Panc1 (cell line): Measurements from ENCODE around the gene PRDX5. TPM values are rescaled to one million over a fixed set of nuclear protein-coding genes. Genes with fewer than 3 reads are reported as not detected.
A peak's percentile ranks its signal among the peaks of the same experiment; 100 is the strongest.
"Not testable (repeated sequence)": the region's sequence is repeated elsewhere in the genome, so short reads cannot be mapped to it uniquely, and the experiment has no call there.

Experiments used
- ATAC-seq: fragments of 200-7000 bp; cut with Tn5 transposase; 2 replicates; pipeline ENCODE4 v1.9.1; 2020; ENCODE audit warnings: mild to moderate bottlenecking, moderate library complexity
- BruUV-seq: library from RNA; stranded (reverse); fragments of 400-500 nt; replicated peaks from 2 replicates; lab custom pipeline; 2021; lab: Mats Ljungman, UMichigan
- CTCF ChIA-PET: fragments of 300-600 bp; sonication (Branson Sonifier 250); formaldehyde crosslinking; loops from one replicate; lab custom pipeline; 2022; ENCODE audit warnings: antibody characterized with exemption; lab: Charles Lee
- POLR2A ChIA-PET: fragments of 300-600 bp; sonication (Branson Sonifier 250); formaldehyde crosslinking; loops from one replicate; lab custom pipeline; 2022; ENCODE audit warnings: antibody characterized with exemption; lab: Charles Lee
- DNase-seq: peaks from one replicate; pipeline ENCODE4 v3.0.0-alpha.2; 2010; ENCODE audit warnings: low read depth, low spot score
- H3K27ac ChIP-seq: 2 replicates; pipeline ENCODE4 v1.5.1; 2011; ENCODE audit warnings: mild to moderate bottlenecking, low read length, inconsistent platforms
- H3K27me3 ChIP-seq: fragments of 200-500 bp; sonication (Bioruptor generic); 2 replicates; pipeline ENCODE4 v1.6.0; 2014; ENCODE audit warnings: low read length, inconsistent platforms; ENCODE audit not compliant: control insufficient read depth, insufficient read depth
- H3K36me3 ChIP-seq: fragments of 200-500 bp; sonication (Bioruptor generic); 2 replicates; pipeline ENCODE4 v1.5.1; 2014; ENCODE audit warnings: inconsistent platforms, mild to moderate bottlenecking, low read length, moderate library complexity; ENCODE audit not compliant: control insufficient read depth, insufficient read depth
- H3K4me1 ChIP-seq: 2 replicates; pipeline ENCODE4 v1.5.1; 2011; ENCODE audit warnings: inconsistent platforms, mild to moderate bottlenecking, low read length, moderate library complexity; ENCODE audit not compliant: control insufficient read depth, insufficient read depth
- H3K4me3 ChIP-seq, 2 experiments: 2 replicates each; pipeline ENCODE4 v1.5.1; 2011 to 2012; ENCODE audit warnings: low read depth in 2 of 2, low read length in 2 of 2, mild to moderate bottlenecking in 2 of 2, inconsistent platforms in 1 of 2, moderate library complexity in 1 of 2
- H3K9me3 ChIP-seq: fragments of 200-500 bp; sonication (Bioruptor generic); 2 replicates; pipeline ENCODE4 v1.5.1; 2014; ENCODE audit warnings: low read depth, mild to moderate bottlenecking, inconsistent platforms, low read length, moderate library complexity; ENCODE audit not compliant: control insufficient read depth, insufficient read depth
- CTCF ChIP-seq: fragments of 450-650 bp; IDR thresholded peaks from 2 replicates; pipeline ENCODE4 v1.5.1; 2017; ENCODE audit warnings: mild to moderate bottlenecking
- POLR2AphosphoS5 ChIP-seq: IDR thresholded peaks from 2 replicates; pipeline ENCODE4 v1.6.1; 2012; ENCODE audit warnings: mild to moderate bottlenecking, low read depth, low read length, moderate library complexity
- REST ChIP-seq, 2 experiments: IDR thresholded peaks; 2 replicates each; pipeline ENCODE4 v1.6.1; 2011 to 2012; ENCODE audit warnings: low read depth in 2 of 2, control low read depth in 1 of 2, low read length in 1 of 2, mild to moderate bottlenecking in 1 of 2, moderate library complexity in 1 of 2; ENCODE audit not compliant: insufficient read depth in 1 of 2
- SIN3A ChIP-seq: IDR thresholded peaks from 2 replicates; pipeline ENCODE4 v1.6.1; 2012; ENCODE audit warnings: low read depth, mild to moderate bottlenecking, low read length, moderate library complexity, borderline replicate concordance; ENCODE audit not compliant: insufficient read depth
- TCF7L2 ChIP-seq: IDR thresholded peaks from 2 replicates; pipeline ENCODE4 v1.6.1; 2011; ENCODE audit warnings: mild to moderate bottlenecking, low read depth, low read length, inconsistent platforms
- in situ Hi-C: cut with HindIII; loops from 2 replicates; pipeline ENCODE4 v1.10.0; 2016; ENCODE audit warnings: low sequenced_read_pairs, low pct_unique_long_range_greater_than_20kb
- intact Hi-C: fragments of 100-400 bp; cut with micrococcal nuclease; formaldehyde crosslinking; loops from one replicate; pipeline ENCODE4 v1.10.0; 2022; ENCODE audit not compliant: unreplicated experiment
- total RNA-seq: library from RNA; stranded (reverse); gene quantifications from one replicate; pipeline ENCODE4 v1.2.1, GENCODE V29; 2021; ENCODE audit not compliant: unreplicated experiment

The PRDX5 gene
- total RNA-seq, 1 experiment from 2014 or later: 492 TPM

- H3K4me3 ChIP-seq: no peak overlapping the region
- no TSS peak for BruUV-seq
- intact Hi-C loops (no loop called here), in situ Hi-C loops (no loop called here)
- ATAC-seq (no peak), DNase-seq (no peak)
- no peak overlapping the region for H3K27ac ChIP-seq
- ChIA-PET CTCF (interaction anchor here (0.9 kb wide), 1 partner anchor 9 kb away, joined by 4 read pairs; no protein-coding TSS in a partner anchor), POLR2A (interaction anchor here (0.6 to 0.8 kb wide), 2 partner anchors 9 to 19 kb away, joined by 3 to 4 read pairs; no protein-coding TSS in a partner anchor)
- no peak; the same call in 1 of the 2 replicates for TF ChIP-seq POLR2AphosphoS5
- TF ChIP-seq TCF7L2: 0 out of 2 replicates have a peak, but pooled peaks have one; percentile 39
- H3K9me3 ChIP-seq: no peaks in the 10 kb centered on the region
- no peaks in the 10 kb centered on the region for H3K27me3 ChIP-seq
- H3K36me3 ChIP-seq: no peaks in the 10 kb centered on the region
- H3K4me1 ChIP-seq: peaks cover 36% of the 10 kb centered on the region
Observed at GRCh38 chr11:64322925-64323260, 5.0 kb downstream of the PRDX5 start.

GRCh38 chr11:64323373-64323772, 5.5 kb downstream of the PRDX5 start:
- H3K4me3 ChIP-seq: no peak overlapping the region
- ATAC-seq (peak; percentile 26; the same call in 1 of the 2 replicates), DNase-seq (no peak)
- no peaks in the 10 kb centered on the region for H3K27me3 ChIP-seq
- CTCF ChIA-PET: interaction anchor here (0.9 kb wide), 1 partner anchor 8 kb away, joined by 4 read pairs; no protein-coding TSS in a partner anchor
- H3K27ac ChIP-seq: no peak overlapping the region
- H3K9me3 ChIP-seq: no peaks in the 10 kb centered on the region
- TF ChIP-seq CTCF (no peak), SIN3A (no peak), TCF7L2 (no peak), REST (IDR thresholded peaks at IDR 0.05; ENCODE audit: insufficient read depth in 1 of 2, low read depth in 2 of 2, low read length in 1 of 2) (no peak), POLR2AphosphoS5 (no peak)
- in situ Hi-C loops (no loop called here), intact Hi-C loops (no loop called here)
- BruUV-seq: no TSS peak
- peaks cover 36% of the 10 kb centered on the region for H3K4me1 ChIP-seq
- POLR2A ChIA-PET: interaction anchor here (0.6 to 0.8 kb wide), 2 partner anchors 8 to 19 kb away, joined by 3 to 4 read pairs; no protein-coding TSS in a partner anchor
- H3K36me3 ChIP-seq: no peaks in the 10 kb centered on the region

GRCh38 chr11:64323984-64324383, 6.1 kb downstream of the PRDX5 start:
- ATAC-seq: peak; percentile 14

More at GRCh38 chr11:64323984-64324383, 6.1 kb downstream of the PRDX5 start:
- DNase-seq, H3K27me3 ChIP-seq, H3K4me3 ChIP-seq, intact Hi-C loops, H3K36me3 ChIP-seq, H3K27ac ChIP-seq, BruUV-seq, POLR2A ChIA-PET, H3K9me3 ChIP-seq, in situ Hi-C loops, CTCF ChIA-PET: not testable (repeated sequence)
- H3K4me1 ChIP-seq: peaks cover 34% of the 10 kb centered on the region
